ENCODE results near the gene NCAM2. TPM values are rescaled to one million over a fixed set of nuclear protein-coding genes. Genes with fewer than 3 reads are reported as not detected.

Gene NCAM2
- total and polyA plus RNA-seq, 2 donors (not counting 3 experiments of a cell fraction or from before 2014, with no cell fraction given), result 0.11 to 0.27 TPM

DNA sequence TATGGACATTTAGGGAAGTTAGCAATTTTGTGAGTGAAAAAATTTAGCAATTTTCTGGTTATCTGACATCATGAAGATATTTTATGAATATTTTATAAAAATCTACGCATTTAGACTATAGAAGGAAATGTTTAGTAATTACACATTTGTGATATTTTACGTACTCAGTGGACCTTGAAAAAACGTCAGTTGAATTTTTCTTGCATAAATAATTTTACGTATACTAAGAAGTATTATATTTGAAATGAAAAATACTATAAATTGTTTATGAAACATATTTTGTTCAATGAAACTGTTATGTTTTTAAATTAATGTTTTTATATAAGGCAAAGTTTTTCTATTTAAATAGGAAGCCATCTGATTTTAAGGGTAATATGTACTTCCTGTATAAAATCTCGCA is 462.8 kb downstream of the NCAM2 start:
- Histone ChIP-seq H3K27me3 (ENCODE audit: control insufficient read depth in 2 of 2, insufficient read depth in 2 of 2, low read length in 2 of 2) (no peaks in the 10 kb centered on the region), H3K79me2 (ENCODE audit: control insufficient read depth, insufficient read depth, low read length) (no peaks in the 10 kb centered on the region), H3K9me1 (replicated peaks; ENCODE audit: control insufficient read depth, extremely low read depth, insufficient read depth, low read length) (no peaks in the 10 kb centered on the region), H2AFZ (ENCODE audit: low read depth, low read length) (no peak overlapping the region), H3K4me3 (replicated peaks in 1 of 3; ENCODE audit: insufficient read depth in 1 of 3, low read depth in 1 of 3, low read length in 3 of 3) (no peak overlapping the region), H4K20me1 (replicated peaks; ENCODE audit: control insufficient read depth, extremely low read depth, insufficient read depth, low read length) (no peaks in the 10 kb centered on the region), H3K9ac (replicated peaks; ENCODE audit: extremely low read depth, insufficient read depth, low read length) (no peak overlapping the region), H3K36me3 (ENCODE audit: control insufficient read depth in 2 of 2, extremely low read depth in 1 of 2, insufficient read depth in 2 of 2, low read length in 2 of 2) (no peaks in the 10 kb centered on the region), H3K4me2 (ENCODE audit: insufficient read depth, low read length) (no peak overlapping the region), H3K4me1 (ENCODE audit: control insufficient read depth, extremely low read depth, insufficient read depth, low read length) (no peaks in the 10 kb centered on the region), H3K9me3 (replicated peaks; ENCODE audit: control insufficient read depth, insufficient read depth, low read length) (no peaks in the 10 kb centered on the region), H3K27ac (ENCODE audit: insufficient read depth, low read depth, low read length) (no peak overlapping the region)
- FAIRE-seq, result no peak
- TF ChIP-seq MAX (IDR thresholded peaks at IDR 0.05; ENCODE audit: insufficient read depth, insufficient read length) (no peak), EZH2 (IDR thresholded peaks at IDR 0.05; ENCODE audit: borderline replicate concordance, low read depth, low read length, severe bottlenecking) (no peak), FOS (IDR thresholded peaks at IDR 0.05; ENCODE audit: borderline replicate concordance, insufficient read depth, low read length) (no peak), JUN (IDR thresholded peaks at IDR 0.05; ENCODE audit: borderline replicate concordance, insufficient read depth, insufficient read length, low read depth) (no peak), POLR2A (IDR thresholded peaks at IDR 0.05; ENCODE audit: low read depth, low read length) (no peak), POLR2AphosphoS5 (IDR thresholded peaks at IDR 0.05; ENCODE audit: insufficient read depth, low read depth, low read length) (no peak)
- no TSS peak for BruUV-seq (replicated peaks)
- ChIA-PET POLR2A (no interaction called here), CTCF (no interaction called here)
- dilution Hi-C loops (cut with MboI; ENCODE audit: extremely low pct_ligation_motif_present, low sequenced_read_pairs), result no loop called here
- intact Hi-C loops (cut with micrococcal nuclease), result no loop called here
- no peak for DNase-seq (ENCODE audit: low read depth, low spot score)

- no peak overlapping the region for H2AFZ ChIP-seq (ENCODE audit: low read depth, low read length)
- BruUV-seq (replicated peaks), result no TSS peak
- no peaks in the 10 kb centered on the region for H3K79me2 ChIP-seq (ENCODE audit: control insufficient read depth, insufficient read depth, low read length)
- H3K27me3 ChIP-seq (ENCODE audit: control insufficient read depth in 2 of 2, insufficient read depth in 2 of 2, low read length in 2 of 2), result no peaks in the 10 kb centered on the region
- peak; percentile 59 for DNase-seq (ENCODE audit: low read depth, low spot score)
- no peak for TF ChIP-seq MYC (IDR thresholded peaks at IDR 0.05; ENCODE audit: low read depth, low read length)
- TF ChIP-seq EZH2 (IDR thresholded peaks at IDR 0.05; ENCODE audit: borderline replicate concordance, low read depth, low read length, severe bottlenecking), result no peak
- TF ChIP-seq FOS (IDR thresholded peaks at IDR 0.05; ENCODE audit: borderline replicate concordance, insufficient read depth, low read length), result no peak
- no peak for TF ChIP-seq GATA2 (IDR thresholded peaks at IDR 0.05; ENCODE audit: insufficient read depth, insufficient read length, low read depth, low read length)
- no peak for TF ChIP-seq JUN (IDR thresholded peaks at IDR 0.05; ENCODE audit: borderline replicate concordance, insufficient read depth, insufficient read length, low read depth)
- TF ChIP-seq, protein P1, sequence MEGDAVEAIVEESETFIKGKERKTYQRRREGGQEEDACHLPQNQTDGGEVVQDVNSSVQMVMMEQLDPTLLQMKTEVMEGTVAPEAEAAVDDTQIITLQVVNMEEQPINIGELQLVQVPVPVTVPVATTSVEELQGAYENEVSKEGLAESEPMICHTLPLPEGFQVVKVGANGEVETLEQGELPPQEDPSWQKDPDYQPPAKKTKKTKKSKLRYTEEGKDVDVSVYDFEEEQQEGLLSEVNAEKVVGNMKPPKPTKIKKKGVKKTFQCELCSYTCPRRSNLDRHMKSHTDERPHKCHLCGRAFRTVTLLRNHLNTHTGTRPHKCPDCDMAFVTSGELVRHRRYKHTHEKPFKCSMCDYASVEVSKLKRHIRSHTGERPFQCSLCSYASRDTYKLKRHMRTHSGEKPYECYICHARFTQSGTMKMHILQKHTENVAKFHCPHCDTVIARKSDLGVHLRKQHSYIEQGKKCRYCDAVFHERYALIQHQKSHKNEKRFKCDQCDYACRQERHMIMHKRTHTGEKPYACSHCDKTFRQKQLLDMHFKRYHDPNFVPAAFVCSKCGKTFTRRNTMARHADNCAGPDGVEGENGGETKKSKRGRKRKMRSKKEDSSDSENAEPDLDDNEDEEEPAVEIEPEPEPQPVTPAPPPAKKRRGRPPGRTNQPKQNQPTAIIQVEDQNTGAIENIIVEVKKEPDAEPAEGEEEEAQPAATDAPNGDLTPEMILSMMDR (IDR thresholded peaks at IDR 0.05; ENCODE audit: extremely low read depth in 1 of 2, insufficient read depth in 1 of 2, low read depth in 1 of 2, low read length in 2 of 2), result no peak
- no peak for TF ChIP-seq POLR2A (IDR thresholded peaks at IDR 0.05; ENCODE audit: low read depth, low read length)
- no peak for TF ChIP-seq POLR2AphosphoS5 (IDR thresholded peaks at IDR 0.05; ENCODE audit: insufficient read depth, low read depth, low read length)
- no peak for TF ChIP-seq MAX (IDR thresholded peaks at IDR 0.05; ENCODE audit: insufficient read depth, insufficient read length)
- no peak overlapping the region for H3K9ac ChIP-seq (replicated peaks; ENCODE audit: extremely low read depth, insufficient read depth, low read length)
- ChIA-PET POLR2A (no interaction called here), CTCF (no interaction called here)
- no peaks in the 10 kb centered on the region for H4K20me1 ChIP-seq (replicated peaks; ENCODE audit: control insufficient read depth, extremely low read depth, insufficient read depth, low read length)
- FAIRE-seq, result no peak
- no peak overlapping the region for H3K4me3 ChIP-seq (replicated peaks in 1 of 3; ENCODE audit: insufficient read depth in 1 of 3, low read depth in 1 of 3, low read length in 3 of 3)
- no peaks in the 10 kb centered on the region for H3K9me1 ChIP-seq (replicated peaks; ENCODE audit: control insufficient read depth, extremely low read depth, insufficient read depth, low read length)
- no peaks in the 10 kb centered on the region for H3K36me3 ChIP-seq (ENCODE audit: control insufficient read depth in 2 of 2, extremely low read depth in 1 of 2, insufficient read depth in 2 of 2, low read length in 2 of 2)
- H3K27ac ChIP-seq (ENCODE audit: insufficient read depth, low read depth, low read length), result no peak overlapping the region
- no peak overlapping the region for H3K4me2 ChIP-seq (ENCODE audit: insufficient read depth, low read length)
- H3K9me3 ChIP-seq (replicated peaks; ENCODE audit: control insufficient read depth, insufficient read depth, low read length), result no peaks in the 10 kb centered on the region
- no peaks in the 10 kb centered on the region for H3K4me1 ChIP-seq (ENCODE audit: control insufficient read depth, extremely low read depth, insufficient read depth, low read length)
- dilution Hi-C loops (cut with MboI; ENCODE audit: extremely low pct_ligation_motif_present, low sequenced_read_pairs) (no loop called here), intact Hi-C loops (cut with micrococcal nuclease) (no loop called here)
Measured at GRCh38 chr21:21463456-21463855, 465.2 kb downstream of the NCAM2 start.
